Measurements from ENCODE around the gene EHD1.

Gene EHD1

DNA sequence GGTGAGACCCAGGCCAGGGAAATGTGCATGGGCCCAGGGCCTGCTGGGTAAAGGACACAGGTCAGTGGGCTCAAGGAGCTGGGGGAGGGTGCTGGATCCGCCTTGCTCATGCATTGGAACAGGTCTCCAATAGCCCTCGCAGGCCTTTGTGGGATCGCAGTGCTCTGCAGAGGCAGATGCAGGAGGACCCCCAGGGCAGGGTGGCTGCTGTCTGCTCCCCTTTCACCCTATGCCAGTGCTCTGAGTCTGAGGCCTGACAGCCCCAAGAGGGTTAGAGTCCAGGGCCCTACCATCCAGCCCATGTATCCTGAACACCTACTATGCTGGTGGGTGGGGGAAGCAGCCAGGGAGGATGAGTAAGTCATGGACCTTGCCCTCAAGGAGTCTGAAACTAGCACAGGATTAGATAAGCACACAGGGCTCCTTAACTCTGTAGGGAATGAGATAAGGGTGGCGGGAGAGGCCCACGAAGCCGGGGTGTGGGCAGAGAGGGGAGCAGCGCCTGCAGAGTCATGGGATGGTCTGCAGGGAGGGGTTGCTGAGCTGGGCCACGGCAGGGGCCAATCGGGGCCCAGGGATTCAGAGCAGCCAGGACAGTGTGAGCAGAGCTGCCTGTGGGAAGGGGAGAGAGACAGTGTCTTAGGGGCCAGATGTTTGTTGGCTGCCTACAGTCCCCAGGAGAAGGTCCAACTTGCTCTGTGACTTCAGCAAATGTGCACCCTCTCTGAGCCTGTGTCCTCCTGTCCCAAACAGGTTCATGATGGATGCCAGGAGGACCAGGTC, 10.5 kb upstream of the EHD1 start:
- DNase-seq = no peak

DNA sequence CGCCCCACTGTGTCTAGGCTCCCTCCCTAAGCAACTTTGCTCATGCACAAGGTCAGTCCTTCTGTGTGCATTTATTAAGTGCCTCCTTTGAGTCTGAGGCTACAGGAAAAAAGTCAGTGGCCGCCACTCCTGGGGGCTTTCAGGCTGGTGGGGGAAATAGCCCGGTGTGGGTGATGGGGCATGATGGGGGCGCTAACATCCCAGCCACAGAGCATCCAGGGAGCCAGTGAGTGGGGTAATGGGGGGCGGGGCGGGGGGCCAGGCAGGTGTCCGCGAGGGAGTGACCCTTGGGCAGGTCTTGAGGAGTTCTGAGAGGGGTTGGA, 9.9 kb upstream of the EHD1 start:
- no peak for DNase-seq

DNA sequence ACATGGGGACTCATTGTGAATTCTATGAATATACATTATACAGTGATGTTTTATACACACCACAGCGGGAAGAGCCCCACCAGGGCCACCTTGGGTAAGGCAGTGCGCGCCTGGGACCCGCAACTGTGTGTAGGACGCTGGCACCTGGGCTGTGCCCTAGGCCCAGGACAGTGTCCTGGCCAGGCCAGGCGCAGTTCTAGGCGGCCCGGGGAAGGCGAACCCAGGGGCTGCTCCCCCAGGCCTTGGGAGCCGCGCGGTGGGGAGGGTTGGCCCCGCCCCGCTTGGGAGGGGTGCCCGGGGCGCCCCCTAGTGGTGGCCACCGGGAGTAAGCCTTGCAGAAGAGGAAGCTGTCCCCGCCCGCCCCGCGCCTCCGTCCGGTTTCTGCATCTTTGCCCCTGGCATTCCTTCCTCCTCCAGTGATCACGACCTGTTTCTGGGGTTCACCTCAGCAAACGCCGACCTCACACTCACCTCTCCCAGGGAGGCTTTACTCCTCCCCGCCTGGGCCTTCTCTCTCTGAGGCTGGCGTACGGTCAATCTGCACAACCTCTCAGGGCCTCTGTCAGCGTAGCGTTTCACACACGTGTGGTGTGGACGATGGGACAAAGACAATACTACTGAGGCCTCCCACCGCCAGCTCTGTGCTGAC, 9.5 kb upstream of the EHD1 start:
- DNase-seq = peak; percentile 73

DNA sequence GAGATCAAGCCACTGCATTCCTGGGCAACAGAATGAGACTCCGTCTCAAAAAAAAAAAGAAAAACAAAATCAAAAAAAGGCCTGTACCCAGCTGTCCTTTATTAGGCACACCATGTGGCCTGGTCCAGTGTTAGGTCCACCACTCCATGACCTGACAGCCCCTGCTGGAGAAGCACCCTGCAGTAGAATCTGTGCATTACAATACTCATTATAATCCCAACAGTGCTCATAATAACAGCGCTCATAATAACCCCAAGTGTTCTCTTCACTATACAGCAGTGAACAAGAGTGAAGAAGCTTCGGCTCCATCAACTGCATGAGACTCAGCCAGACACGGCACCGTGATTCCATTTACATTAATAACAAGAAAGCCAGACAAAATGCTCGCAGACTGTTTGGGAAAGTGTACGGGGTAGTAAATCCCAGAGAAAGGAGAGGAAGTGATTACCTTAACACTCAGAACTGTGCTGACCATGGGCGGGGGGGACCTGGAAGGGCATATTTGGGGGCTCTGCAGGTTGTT, 8.9 kb upstream of the EHD1 start:
- peak; percentile 26 for DNase-seq

DNA sequence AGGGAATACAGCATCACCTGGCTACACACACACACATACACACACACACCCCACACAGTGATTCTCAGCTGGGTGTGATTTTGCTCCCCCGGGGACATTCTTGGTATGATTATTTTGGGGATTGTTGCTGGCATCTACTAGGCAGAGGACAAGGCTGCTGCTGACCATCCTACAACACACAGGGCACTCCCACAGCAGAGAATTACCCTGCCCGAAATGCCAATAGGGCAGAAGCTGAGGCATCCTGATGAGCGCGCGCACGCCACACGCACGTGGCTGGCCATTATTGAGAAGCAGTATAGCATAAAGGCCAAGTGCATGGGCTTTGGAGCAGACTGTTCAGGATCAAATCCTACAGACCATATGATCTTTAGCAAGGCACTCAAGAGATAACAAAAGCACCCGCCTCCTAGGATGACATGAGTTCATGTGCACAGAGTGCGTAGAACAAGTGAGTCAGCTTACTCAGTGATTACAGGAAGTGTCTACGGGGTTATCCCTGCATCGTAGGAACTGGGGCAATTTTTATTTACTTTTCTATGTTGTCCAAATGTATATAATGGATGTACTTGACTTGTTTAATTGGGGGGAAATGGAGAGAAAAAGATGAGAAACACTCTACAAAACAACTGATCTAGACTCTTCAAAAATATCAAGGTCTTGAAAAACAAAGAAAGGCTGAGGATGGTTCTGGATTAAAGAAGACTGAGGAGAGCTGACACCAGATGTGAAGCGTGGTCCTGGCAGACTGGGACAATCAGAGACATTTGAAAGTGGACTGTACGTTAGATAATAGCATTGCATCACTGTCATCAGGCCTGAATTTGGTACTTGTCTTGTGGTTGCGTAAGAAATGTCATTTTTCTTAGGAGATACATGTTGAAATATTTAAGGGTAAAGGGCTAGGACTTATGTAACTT, 7.2 kb upstream of the EHD1 start:
- no peak for DNase-seq

DNA sequence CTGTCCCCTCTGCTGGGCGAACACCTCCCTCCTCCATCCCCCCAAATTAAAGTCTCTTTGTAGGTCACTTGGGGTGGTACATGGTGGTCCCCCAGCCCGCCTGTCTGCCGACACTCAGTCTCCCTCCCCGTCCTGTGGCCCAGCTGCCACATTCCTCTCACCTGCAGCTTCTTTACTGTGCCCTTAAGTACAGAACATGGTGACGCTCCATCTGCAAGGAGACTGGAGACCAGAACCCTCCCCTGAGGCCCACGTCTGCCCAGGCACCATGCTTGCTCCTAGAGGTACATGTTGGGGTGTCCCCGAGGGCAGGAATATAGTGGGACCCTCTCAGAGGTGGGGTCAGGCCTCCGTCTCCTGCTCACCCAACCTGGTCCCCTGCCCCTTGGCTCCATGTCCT, 5.6 kb upstream of the EHD1 start:
- DNase-seq = no peak

DNA sequence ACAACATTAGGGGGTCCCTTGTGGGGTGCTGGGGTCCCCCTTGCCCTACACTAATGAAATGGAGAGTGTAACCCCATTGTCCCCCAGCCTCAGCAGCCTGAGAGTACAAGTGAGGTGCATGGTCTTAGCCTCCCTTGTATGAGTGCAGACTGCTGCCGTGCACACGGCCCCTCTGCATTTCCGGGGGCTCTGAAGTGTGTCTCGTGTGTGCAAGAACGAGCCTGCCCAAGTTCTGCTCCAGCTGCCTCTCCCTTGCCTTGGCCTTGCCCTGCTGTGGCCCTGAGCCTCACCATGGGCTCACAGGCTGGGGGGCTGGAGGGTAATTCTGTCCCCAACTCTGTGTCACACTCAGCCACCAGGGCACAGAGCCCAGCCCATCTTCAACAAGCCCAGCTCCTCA, 5.2 kb upstream of the EHD1 start:
- DNase-seq = no peak

DNA sequence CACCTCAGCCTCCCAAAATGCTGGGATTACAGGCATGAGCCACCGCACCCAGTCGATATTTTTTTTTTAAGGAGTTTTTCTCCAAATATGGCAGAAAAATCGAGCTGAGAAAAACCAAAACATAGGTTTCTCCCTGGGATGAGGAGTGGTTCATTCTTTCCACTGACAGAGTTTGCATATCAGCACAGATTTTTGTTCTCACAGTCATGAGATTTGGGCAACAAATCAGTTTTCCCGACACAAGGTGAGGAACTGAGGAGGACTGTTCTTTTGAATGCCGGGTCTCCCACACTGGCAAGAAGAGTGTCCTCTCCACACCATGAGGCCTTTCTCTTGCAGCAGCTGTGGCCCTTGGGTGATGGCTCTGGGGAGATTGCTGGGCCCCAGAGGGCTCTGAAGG, 3.8 kb upstream of the EHD1 start:
- DNase-seq = no peak

DNA sequence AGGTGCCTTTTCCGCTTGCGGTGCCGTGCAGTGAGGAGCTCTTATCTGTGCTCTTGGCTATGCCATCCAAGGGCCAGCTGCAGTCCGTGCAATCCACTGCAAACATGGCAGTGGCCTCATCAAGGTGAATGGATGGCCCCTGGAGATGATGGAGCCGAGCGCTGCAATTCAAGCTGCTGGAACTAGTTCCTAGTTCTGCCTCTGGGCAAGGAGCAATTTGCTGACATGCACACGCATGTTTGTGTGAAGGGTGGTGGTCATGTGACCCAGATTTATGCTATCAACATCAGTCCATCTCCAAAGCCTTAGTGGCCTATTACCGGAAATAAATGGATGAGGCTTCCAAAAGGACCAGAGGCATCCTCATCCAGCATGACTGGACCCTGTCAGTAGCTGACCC, 3.1 kb upstream of the EHD1 start:
- DNase-seq = peak; percentile 12

DNA sequence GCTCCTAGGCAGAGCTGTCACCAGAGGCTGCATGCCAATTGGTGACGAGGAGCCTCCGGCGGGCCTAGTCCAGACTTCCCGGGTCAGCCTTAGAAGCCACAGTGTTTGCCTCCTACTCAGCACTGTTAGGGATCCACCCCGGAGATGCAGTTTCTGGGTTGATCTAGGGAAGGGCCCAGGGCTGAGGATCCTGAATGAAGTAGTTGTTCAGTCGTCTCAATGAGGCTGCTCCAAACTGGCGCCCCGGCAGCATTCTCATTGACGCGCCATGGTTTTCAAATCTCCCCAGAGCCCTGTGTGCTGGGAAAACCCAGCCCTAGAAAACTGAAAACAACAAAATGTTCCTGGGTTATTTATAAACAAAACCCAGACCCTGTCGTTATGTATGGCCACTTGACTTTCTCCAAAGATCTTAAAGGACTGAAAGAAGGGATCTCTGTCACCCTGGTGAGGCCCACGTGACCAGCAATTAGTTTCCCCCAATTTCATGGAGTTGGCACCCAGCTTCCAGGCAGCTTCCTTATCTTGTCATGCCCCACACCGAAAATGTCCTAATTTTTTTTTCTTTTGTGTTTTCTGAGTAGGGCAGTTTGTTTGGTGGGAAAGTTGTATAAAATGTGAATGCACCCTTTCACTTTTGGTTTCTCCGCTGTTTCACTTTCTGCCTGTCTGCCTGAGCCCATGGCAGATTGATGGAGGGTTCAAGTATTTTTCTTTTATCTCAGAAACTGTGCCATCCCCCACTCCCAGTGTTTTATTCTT, 2.0 kb upstream of the EHD1 start:
- DNase-seq = no peak

DNA sequence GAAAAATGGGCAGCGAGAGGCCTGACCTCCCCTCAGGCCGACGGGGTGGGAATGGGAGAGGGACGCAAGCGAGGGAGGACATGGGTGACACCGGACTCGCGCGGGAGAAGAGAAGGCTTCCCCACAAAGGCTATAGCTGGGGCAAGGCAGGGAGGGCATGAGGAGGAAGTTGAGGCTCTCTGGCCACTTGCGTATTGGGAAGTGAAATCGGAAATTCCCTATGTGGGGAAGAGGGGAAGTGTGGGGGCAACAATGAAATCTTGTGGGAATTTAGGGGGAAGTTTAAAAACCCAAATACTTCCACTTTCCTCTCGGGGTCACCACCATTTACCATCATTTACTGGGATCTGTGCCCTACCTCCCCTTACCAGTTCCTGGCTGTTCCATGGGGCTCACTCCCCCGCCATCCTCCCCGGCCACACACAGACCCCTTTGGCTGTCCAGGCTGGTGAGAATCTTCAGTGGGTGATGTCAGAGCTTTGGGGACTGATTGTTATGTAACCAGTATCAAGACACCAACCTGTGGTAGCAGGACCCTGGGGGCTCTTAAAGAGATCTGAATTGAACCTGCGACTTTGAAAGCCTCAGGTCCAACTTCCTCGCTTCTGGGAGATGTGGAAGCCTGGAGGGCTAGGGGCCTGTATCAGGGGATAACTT, 951 bp upstream of the EHD1 start:
- no peak for DNase-seq

DNA sequence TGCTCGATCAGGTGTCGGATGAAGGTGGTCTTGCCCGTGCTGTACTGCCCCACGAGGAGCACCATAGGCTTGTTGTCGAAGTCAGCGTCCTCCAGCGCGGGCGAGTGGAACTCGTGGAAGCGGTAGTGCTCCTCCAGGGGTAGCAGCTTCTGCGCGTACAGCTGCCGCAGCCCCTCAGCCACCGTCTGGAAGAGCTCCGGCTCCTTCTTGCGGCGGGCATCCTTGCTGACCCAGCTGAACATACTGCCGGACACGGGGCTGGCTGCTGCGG, 263 bp downstream of the EHD1 start:
- DNase-seq = no peak

DNA sequence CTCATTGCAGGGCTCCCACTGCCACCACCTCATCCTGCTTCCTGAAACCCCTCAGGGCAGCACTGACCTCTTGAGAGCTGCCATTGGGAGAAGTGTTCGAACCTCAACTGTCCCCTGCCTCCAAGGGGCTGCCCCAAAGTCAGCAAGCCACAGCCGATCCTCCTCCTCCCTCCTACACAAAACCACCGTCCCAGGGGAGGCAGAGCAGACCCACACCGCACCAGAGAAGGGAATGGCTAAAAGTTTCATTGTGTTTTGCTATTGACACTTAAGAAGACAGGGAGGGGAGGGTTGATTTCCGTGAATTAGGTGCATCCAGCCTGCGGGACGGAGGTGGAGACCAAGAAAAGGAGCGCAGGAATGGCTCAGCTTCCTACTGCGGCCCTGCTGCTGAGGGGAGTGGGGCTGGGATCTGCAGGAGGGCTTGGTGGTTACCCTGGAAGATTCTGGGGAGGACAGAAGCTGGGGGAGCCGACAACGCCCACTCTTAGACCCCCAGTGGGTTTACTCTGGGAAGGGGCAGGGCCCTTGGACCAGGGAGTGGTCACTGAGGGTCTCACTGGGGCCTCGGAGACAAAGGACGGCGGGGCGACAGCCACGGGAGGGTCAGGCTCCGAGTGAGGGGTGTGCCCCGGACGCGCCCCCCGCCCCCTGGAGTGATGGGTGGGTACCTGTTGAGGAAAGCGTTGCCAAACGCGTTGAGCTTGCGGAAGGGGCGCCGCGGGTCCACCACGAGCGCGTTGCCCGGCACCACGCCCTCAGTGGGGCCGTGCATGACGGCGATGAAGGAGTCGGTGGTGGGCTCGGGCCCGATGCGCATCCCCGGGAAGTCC, 815 bp downstream of the EHD1 start:
- peak; percentile 51 for DNase-seq

DNA sequence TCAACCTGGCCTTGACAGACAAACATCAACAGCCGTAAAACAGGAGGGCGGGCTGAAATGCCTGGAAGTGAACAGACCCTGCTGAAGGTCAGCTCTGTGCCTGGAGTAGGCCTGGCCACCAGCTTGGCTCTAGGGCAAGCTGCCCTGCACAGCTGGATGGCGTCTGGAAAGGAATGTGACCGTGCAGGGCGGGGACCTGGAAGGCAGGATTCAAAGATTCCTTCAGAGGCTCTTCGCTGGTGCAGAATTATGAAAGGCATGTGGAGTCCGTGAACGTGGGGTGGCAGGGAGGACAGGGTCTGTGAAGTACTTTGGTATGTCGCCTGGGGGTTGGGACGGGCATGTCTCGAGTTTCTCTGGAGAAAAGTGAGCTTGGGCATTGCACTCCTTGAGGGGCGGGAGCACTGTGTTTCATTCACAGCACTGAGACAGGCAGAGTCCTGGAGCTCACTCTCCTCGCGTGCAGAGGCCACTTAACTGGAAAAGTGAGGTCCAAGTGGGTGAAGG, 1.5 kb downstream of the EHD1 start:
- DNase-seq = no peak

DNA sequence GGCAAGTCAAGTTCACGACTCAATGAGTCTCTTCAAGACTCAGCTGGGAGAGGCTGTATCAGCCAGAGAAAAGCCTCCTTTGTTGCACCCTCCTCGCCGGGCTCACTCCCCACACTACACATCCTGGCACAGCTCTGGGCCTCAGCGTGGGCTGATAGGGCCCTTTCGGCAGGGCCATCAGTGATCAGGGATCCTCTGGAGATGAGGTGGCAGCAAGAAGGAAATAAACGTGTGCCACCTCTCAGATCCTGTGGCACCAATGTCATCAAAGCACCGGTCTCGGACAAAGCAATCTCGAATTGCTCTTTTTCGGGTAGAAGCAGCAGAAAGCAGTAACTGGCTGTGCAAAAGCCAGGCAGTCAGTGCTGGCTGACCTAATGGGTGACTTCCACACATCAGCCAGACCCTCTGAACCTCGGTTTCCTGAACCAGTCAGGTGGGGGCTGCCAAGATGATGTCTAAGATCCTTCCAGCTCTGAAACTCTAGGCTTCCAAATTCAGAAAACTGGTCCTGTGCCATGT, 2.1 kb downstream of the EHD1 start:
- DNase-seq = no peak

DNA sequence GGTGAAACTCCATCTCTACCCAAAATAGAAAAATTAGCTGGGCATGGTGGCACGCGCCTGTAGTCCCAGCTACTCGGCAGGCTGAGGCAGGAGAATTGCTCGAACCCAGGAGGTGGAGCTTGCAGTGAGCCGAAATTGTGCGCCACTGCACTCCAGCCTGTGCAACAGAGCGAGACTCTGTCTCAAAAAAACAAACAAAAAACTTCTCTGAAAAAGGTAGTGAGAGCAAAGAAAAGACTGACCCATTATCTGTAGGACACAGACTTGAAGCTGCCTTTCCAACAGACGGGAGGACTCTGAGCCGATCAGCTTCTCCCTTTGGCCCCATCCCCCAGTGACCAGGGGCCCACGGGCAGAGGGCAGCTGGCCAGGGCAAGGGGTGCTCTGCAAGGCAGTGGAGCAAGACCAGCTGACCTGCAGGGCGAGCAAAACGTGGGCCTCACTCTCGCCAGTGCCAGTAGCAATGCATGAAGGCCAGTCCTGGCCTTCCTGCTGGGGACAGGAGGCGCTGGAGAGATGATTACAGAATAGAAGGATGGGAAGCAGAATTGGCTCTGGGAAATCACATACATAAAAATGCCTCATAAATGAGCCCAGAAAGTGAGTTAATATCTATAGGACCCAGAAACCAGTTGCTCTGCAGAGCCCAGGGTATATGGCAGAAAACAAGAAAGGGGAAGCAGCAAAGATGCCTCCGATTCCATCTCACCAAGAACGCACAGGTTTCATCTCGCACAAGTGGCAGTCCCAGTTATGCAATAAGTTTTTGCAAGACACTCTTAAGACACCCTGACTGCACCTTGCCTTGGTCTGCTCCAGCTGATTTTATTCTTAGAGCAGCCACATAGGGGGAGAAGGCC, 2.8 kb downstream of the EHD1 start:
- DNase-seq = no peak

DNA sequence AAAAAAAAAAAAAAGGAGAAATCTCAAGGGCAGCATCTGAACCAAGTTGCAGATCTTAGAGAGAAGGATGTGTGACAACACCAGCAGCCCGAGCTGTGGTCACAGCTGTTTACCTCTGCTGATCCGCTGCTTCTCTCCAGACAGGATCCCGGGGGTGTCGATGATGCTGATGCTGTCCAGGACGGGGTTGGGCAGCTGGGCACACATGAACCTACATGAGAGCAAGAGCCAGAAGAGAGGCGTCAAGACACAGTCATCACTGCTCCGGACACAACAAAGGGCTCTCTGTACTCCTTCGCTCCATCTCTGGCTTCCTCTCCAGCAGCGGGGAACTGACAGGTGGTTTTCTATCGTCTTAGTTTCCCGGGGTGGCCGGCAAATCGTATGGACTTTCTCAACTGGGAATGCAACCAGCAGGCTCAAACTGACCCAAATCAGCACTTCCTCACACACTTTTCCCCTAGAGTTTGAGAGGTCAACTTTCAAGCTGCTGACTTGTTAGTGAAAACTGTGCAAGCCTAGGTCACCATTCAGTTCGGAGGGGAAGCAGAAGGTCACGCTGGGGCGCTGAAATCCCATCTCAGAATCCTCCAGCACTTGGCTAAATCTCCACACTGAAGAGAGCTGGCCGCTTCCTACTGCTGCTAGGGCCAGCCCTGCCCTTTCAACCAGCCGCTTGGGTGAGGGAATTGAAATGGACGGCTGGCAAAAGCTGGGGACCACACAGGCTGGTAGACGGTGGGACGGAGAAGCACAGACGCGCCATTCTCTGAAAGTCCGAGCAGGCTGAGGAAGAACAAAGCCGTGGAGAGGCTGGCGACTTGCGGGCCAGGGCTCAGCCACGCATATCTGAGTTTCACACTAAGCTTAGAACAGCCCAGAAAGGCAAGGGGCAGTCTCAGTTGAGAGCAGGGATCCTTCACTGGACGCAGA, 3.8 kb downstream of the EHD1 start:
- no peak for DNase-seq

DNA sequence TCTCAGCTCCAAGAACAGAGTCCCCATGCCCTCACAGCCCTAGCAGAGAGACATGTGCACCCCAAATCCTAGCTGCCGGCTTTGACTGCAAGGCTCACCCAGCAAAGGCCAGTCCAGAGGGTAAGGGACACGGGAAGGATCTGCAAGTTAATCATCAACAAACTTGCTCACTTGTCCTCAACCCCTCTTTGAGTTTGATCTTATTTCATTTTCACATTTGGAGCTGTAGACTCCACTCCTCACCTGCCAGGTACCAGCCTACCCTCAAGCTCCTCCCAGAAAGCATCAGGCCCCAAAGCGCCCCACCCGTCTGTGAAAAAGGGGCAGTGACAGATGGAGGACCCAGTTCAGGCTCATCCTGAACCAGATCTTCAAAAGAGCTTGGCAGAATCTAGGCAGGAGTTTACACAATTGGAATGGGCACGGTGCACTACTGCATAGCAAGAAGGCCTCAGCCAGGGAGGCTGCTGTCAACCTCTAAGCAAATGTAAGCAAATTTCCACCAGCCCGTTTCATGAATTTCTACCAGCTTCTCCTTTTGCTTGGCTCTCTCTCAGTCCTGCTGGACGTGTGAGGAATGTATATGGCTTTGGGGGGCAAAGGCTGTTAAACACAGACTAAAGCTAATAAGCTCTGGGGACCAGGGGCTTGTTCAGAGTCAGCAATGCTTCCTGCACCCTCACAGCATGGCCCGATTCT, 5.5 kb downstream of the EHD1 start:
- DNase-seq = no peak
